Measurements from ENCODE around the gene C17orf75. TPM values are rescaled to one million over a fixed set of nuclear protein-coding genes. Genes with fewer than 3 reads are reported as not detected.

The C17orf75 gene
- total RNA-seq, 1 donor from 2014 or later, result 19.0 TPM

- H3K27ac Mint-ChIP-seq (ENCODE audit: unreplicated experiment), result no peak overlapping the region
- TF ChIP-seq CTCF (IDR thresholded peaks at IDR 0.05; ENCODE audit: unreplicated experiment), result no peak
These were observed 54.0 kb downstream of the C17orf75 start for GRCh38 chr17:32287804-32288511.

GRCh38 chr17:32286518-32286900 is 55.5 kb downstream of the C17orf75 start:
- H3K9me3 Mint-ChIP-seq (ENCODE audit: unreplicated experiment), result no peaks in the 10 kb centered on the region
- H3K36me3 Mint-ChIP-seq (ENCODE audit: low read depth, unreplicated experiment), result no peaks in the 10 kb centered on the region
- no peak overlapping the region for H3K4me3 Mint-ChIP-seq (ENCODE audit: unreplicated experiment)
- peaks cover 11% of the 10 kb centered on the region for H3K4me1 Mint-ChIP-seq (ENCODE audit: unreplicated experiment)
- peaks cover 4% of the 10 kb centered on the region for H3K27me3 Mint-ChIP-seq (ENCODE audit: unreplicated experiment)
- DNase-seq (ENCODE audit: low spot score), result no peak
- no peak for TF ChIP-seq CTCF (IDR thresholded peaks at IDR 0.05; ENCODE audit: unreplicated experiment)
- no peak overlapping the region for H3K27ac Mint-ChIP-seq (ENCODE audit: unreplicated experiment)

More at GRCh38 chr17:32287804-32288511, 54.0 kb downstream of the C17orf75 start:
- peaks cover 5% of the 10 kb centered on the region for H3K27me3 Mint-ChIP-seq (ENCODE audit: unreplicated experiment)
- peak overlapping the region; percentile 31 for H3K4me3 Mint-ChIP-seq (ENCODE audit: unreplicated experiment)
- H3K36me3 Mint-ChIP-seq (ENCODE audit: low read depth, unreplicated experiment), result no peaks in the 10 kb centered on the region
- no peak for DNase-seq (ENCODE audit: low spot score)
- H3K9me3 Mint-ChIP-seq (ENCODE audit: unreplicated experiment), result no peaks in the 10 kb centered on the region
- H3K4me1 Mint-ChIP-seq (ENCODE audit: unreplicated experiment), result peaks cover 8% of the 10 kb centered on the region

DNA sequence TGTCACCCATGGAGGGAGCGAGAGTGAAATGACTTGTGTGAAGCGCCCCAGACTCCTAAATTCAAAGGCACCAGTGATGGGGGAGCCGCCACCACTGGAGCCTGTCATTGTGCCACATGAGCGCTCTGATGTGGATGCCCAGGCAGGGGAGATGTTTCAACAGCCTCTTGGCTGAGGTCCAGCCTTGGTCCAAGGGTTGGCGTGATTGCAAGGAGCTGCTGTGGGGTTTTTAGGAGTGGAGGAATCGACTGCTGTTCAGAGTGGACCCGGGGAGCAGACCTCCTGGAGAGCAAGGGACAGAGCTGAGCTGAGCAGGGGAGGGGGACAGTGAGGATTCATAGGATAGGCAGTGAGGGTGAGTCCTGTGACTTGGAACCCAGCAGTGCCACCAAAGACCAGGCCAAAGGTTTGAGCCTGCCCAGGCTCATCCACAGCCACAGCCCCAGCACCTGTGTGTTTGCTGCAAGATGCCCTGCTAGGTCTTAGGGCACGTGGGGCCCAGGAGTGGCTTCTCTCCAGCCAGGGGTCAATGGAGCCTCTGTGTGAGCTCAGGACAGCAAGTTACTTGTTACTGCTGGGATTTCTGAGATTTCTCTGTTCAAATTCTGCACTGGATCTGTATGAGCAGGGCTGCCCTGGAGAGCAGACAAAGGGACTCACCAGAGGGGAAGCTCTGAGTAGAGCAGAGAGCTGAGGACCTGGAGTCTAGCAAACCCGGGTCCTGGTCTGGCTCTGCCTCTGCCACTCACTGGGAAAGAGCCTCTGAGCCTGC is 56.0 kb downstream of the C17orf75 start:
- no peak for DNase-seq (ENCODE audit: low spot score)
- Mint-ChIP-seq H3K27me3 (ENCODE audit: unreplicated experiment) (peaks cover 4% of the 10 kb centered on the region), H3K4me1 (ENCODE audit: unreplicated experiment) (peaks cover 11% of the 10 kb centered on the region), H3K4me3 (ENCODE audit: unreplicated experiment) (no peak overlapping the region), H3K27ac (ENCODE audit: unreplicated experiment) (no peak overlapping the region), H3K36me3 (ENCODE audit: low read depth, unreplicated experiment) (no peaks in the 10 kb centered on the region), H3K9me3 (ENCODE audit: unreplicated experiment) (no peaks in the 10 kb centered on the region)
- no peak for TF ChIP-seq CTCF (IDR thresholded peaks at IDR 0.05; ENCODE audit: unreplicated experiment)

- no peaks in the 10 kb centered on the region for H3K9me3 Mint-ChIP-seq (ENCODE audit: unreplicated experiment)
- peaks cover 11% of the 10 kb centered on the region for H3K4me1 Mint-ChIP-seq (ENCODE audit: unreplicated experiment)
These were observed 56.7 kb downstream of the C17orf75 start for GRCh38 chr17:32285306-32285705.

More at GRCh38 chr17:32285306-32285705, 56.7 kb downstream of the C17orf75 start:
- H3K27me3 Mint-ChIP-seq (ENCODE audit: unreplicated experiment), result peaks cover 4% of the 10 kb centered on the region
- no peak overlapping the region for H3K27ac Mint-ChIP-seq (ENCODE audit: unreplicated experiment)
- DNase-seq (ENCODE audit: low spot score), result no peak
- TF ChIP-seq CTCF (IDR thresholded peaks at IDR 0.05; ENCODE audit: unreplicated experiment), result no peak
- no peaks in the 10 kb centered on the region for H3K36me3 Mint-ChIP-seq (ENCODE audit: low read depth, unreplicated experiment)
- H3K4me3 Mint-ChIP-seq (ENCODE audit: unreplicated experiment), result no peak overlapping the region

Data from endothelial cell (in vitro differentiated cells).